Liver (tissue), 9 donors: ENCODE results near the gene EDC3. TPM values are rescaled to one million over a fixed set of nuclear protein-coding genes. Genes with fewer than 3 reads are reported as not detected.

ENCODE experiments used
- DNase-seq: peaks from one replicate; pipeline ENCODE4 v3.0.0-alpha.2; 2017; ENCODE audit warnings: low spot score
- H3K27ac ChIP-seq, 2 donors: one replicate each; pipeline ENCODE4 v1.7.0; 2013; ENCODE audit warnings: inconsistent platforms in 2 of 2, low read length in 2 of 2, control low read depth in 1 of 2, low read depth in 1 of 2, mild to moderate bottlenecking in 1 of 2
- H3K27me3 ChIP-seq, 4 donors: one replicate each; pipeline versions ENCODE4 v1.6.1 to v1.7.0; 2013; ENCODE audit warnings: low read length in 3 of 4, inconsistent platforms in 1 of 4, mild to moderate bottlenecking in 1 of 4, moderate library complexity in 1 of 4; ENCODE audit not compliant: control insufficient read depth in 4 of 4, insufficient read depth in 4 of 4
- H3K36me3 ChIP-seq, 4 donors: one replicate each; pipeline versions ENCODE4 v1.6.1 to v1.7.0; 2013; ENCODE audit warnings: low read length in 3 of 4, mild to moderate bottlenecking in 3 of 4, low read depth in 1 of 4, moderate library complexity in 1 of 4; ENCODE audit not compliant: control insufficient read depth in 4 of 4, insufficient read depth in 3 of 4
- H3K4me1 ChIP-seq, 4 donors: one replicate each; pipeline versions ENCODE4 v1.6.1 to v1.7.0; 2013; ENCODE audit warnings: low read length in 3 of 4, mild to moderate bottlenecking in 3 of 4, moderate library complexity in 1 of 4; ENCODE audit not compliant: control insufficient read depth in 4 of 4, insufficient read depth in 4 of 4
- H3K4me3 ChIP-seq, 3 donors: one replicate each; pipeline versions ENCODE4 v1.6.1 to v1.7.0; 2013; ENCODE audit warnings: low read length in 3 of 3, control low read depth in 1 of 3, low read depth in 1 of 3, mild to moderate bottlenecking in 1 of 3
- H3K9ac ChIP-seq, 2 donors: one replicate each; pipeline ENCODE4 v1.7.0; 2013; ENCODE audit warnings: low read length in 2 of 2, mild to moderate bottlenecking in 2 of 2, moderate library complexity in 2 of 2, control low read depth in 1 of 2, low read depth in 1 of 2
- H3K9me3 ChIP-seq, 4 donors: one replicate each; pipeline versions ENCODE4 v1.6.1 to v1.7.0; 2013; ENCODE audit warnings: low read length in 3 of 4; ENCODE audit not compliant: control insufficient read depth in 4 of 4
- EGR1 ChIP-seq, 2 donors: IDR thresholded peaks; 2 replicates each; pipeline ENCODE4 v1.6.1; 2016 to 2018; ENCODE audit warnings: antibody characterized with exemption in 2 of 2, low read depth in 2 of 2
- FOXA1 ChIP-seq: IDR thresholded peaks from 2 replicates; pipeline ENCODE4 v1.6.1; 2016; ENCODE audit warnings: antibody characterized with exemption
- FOXA2 ChIP-seq: IDR thresholded peaks from 2 replicates; pipeline ENCODE4 v1.6.1; 2016; ENCODE audit warnings: antibody characterized with exemption
- GABPA ChIP-seq, 2 donors: IDR thresholded peaks in 1 of 2; conservative IDR thresholded peaks in 1 of 2; 2 replicates each; pipeline ENCODE4 v1.6.1; 2016; ENCODE audit warnings: antibody characterized with exemption in 2 of 2, mild to moderate bottlenecking in 1 of 2, moderate library complexity in 1 of 2
- HNF4A ChIP-seq, 2 donors: conservative IDR thresholded peaks; 2 replicates each; pipeline ENCODE4 v1.6.1; 2016; ENCODE audit warnings: antibody characterized with exemption in 2 of 2, mild to moderate bottlenecking in 2 of 2
- HNF4G ChIP-seq: IDR thresholded peaks from 2 replicates; pipeline ENCODE4 v1.6.1; 2016; ENCODE audit warnings: antibody characterized with exemption
- JUND ChIP-seq, 2 donors: IDR thresholded peaks; 2 replicates each; pipeline ENCODE4 v1.6.1; 2016; ENCODE audit warnings: antibody characterized with exemption in 2 of 2
- RAD21 ChIP-seq, 2 donors: IDR thresholded peaks; 2 replicates each; pipeline ENCODE4 v1.6.1; 2016; ENCODE audit warnings: antibody characterized with exemption in 2 of 2, mild to moderate bottlenecking in 2 of 2
- RXRA ChIP-seq, 2 donors: IDR thresholded peaks; 2 replicates each; pipeline ENCODE4 v1.6.1; 2017 to 2018; ENCODE audit warnings: antibody characterized with exemption in 2 of 2, mild to moderate bottlenecking in 1 of 2
- SP1 ChIP-seq: IDR thresholded peaks from 2 replicates; pipeline ENCODE4 v1.6.1; 2018; ENCODE audit warnings: antibody characterized with exemption, mild to moderate bottlenecking
- TAF1 ChIP-seq: conservative IDR thresholded peaks from 2 replicates; pipeline ENCODE4 v1.6.1; 2016; ENCODE audit warnings: antibody characterized with exemption, mild to moderate bottlenecking
- WGBS: extraction: QIAGEN DNeasy Blood & Tissue Kit; methylation state at CpG from one replicate; pipeline ENCODE4 v1.1.7; 2013; 5-methylcytosine and 5-hydroxymethylcytosine counted together
- polyA plus RNA-seq, 2 donors: library from polyadenylated mRNA; stranded (reverse) in 1 of 2; unstranded in 1 of 2; fragments of 200-250 nt in 1 of 2; fragments of >200 nt in 1 of 2; fragmentation: Nextera tagmentation in 1 of 2; extraction: Ambion mirVana in 1 of 2; gene quantifications; one replicate each; pipeline versions ENCODE4 v1.2.1 to v1.2.3, GENCODE V29; 2013 to 2015
- total RNA-seq, 2 donors: library from RNA; depleted of rRNA; stranded (reverse); fragments of >200 nt; gene quantifications; one replicate each; pipeline ENCODE4 v1.2.3, GENCODE V29; 2014
- TF ChIP-seq, protein P1 (sequence below): fragments of 150-350 bp; IDR thresholded peaks from 2 replicates; pipeline ENCODE4 v1.5.1; 2017; ENCODE audit warnings: improper control_type of control experiment, low read depth, low read length; ENCODE audit not compliant: missing input control
- TF ChIP-seq, protein P2 (sequence below): IDR thresholded peaks from 2 replicates; pipeline ENCODE4 v1.6.1; 2016; ENCODE audit warnings: antibody characterized with exemption
- TF ChIP-seq, protein P3 (sequence below): IDR thresholded peaks from 2 replicates; pipeline ENCODE4 v1.6.1; 2016; ENCODE audit warnings: antibody characterized with exemption
- TF ChIP-seq, protein P4 (sequence below): IDR thresholded peaks from 2 replicates; pipeline ENCODE4 v1.6.1; 2016; ENCODE audit warnings: antibody characterized with exemption
- donor health status: healthy.
- donor health status: healthy.
- donor health status: healthy.
- donor health status: healthy.
- donor health status: healthy.

The EDC3 gene
- total and polyA plus RNA-seq, 4 donors, result 5.8 to 9.5 (median 7.4) TPM

GRCh38 chr15:74619916-74620635 is 75.7 kb downstream of the EDC3 start:
- TF ChIP-seq GABPA (IDR thresholded peaks at IDR 0.05 in 1 of 2, conservative IDR thresholded peaks at IDR 0.05 in 1 of 2) (no peak), RAD21 (IDR thresholded peaks at IDR 0.05) (no peak), SP1 (no peak), EGR1 (IDR thresholded peaks at IDR 0.05; ENCODE audit: low read depth in 2 of 2) (no peak), TAF1 (no peak), HNF4A (conservative IDR thresholded peaks at IDR 0.05) (no peak), RXRA (IDR thresholded peaks at IDR 0.05) (no peak), HNF4G (no peak), JUND (IDR thresholded peaks at IDR 0.05) (no peak), FOXA2 (no peak)
- TF ChIP-seq, protein P1, sequence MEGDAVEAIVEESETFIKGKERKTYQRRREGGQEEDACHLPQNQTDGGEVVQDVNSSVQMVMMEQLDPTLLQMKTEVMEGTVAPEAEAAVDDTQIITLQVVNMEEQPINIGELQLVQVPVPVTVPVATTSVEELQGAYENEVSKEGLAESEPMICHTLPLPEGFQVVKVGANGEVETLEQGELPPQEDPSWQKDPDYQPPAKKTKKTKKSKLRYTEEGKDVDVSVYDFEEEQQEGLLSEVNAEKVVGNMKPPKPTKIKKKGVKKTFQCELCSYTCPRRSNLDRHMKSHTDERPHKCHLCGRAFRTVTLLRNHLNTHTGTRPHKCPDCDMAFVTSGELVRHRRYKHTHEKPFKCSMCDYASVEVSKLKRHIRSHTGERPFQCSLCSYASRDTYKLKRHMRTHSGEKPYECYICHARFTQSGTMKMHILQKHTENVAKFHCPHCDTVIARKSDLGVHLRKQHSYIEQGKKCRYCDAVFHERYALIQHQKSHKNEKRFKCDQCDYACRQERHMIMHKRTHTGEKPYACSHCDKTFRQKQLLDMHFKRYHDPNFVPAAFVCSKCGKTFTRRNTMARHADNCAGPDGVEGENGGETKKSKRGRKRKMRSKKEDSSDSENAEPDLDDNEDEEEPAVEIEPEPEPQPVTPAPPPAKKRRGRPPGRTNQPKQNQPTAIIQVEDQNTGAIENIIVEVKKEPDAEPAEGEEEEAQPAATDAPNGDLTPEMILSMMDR, result no peak
- TF ChIP-seq, protein P2, sequence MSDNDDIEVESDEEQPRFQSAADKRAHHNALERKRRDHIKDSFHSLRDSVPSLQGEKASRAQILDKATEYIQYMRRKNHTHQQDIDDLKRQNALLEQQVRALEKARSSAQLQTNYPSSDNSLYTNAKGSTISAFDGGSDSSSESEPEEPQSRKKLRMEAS, result no peak
- H3K9ac ChIP-seq, result no peak overlapping the region
- H3K27ac ChIP-seq, result no peak overlapping the region
- H3K4me1 ChIP-seq, result peaks cover 9 to 45% (median 38%) of the 10 kb centered on the region in 4 donors
- no peak for DNase-seq
- no peaks in the 10 kb centered on the region for H3K9me3 ChIP-seq
- H3K4me3 ChIP-seq, result no peak overlapping the region
- 90% methylated on average over 27 of the region's 27 CpGs for WGBS
- peaks cover 27 to 56% (median 42%) of the 10 kb centered on the region in 4 donors for H3K36me3 ChIP-seq
- no peaks in the 10 kb centered on the region for H3K27me3 ChIP-seq

GRCh38 chr15:74618841-74619596 is 76.8 kb downstream of the EDC3 start:
- H3K9me3 ChIP-seq, result no peaks in the 10 kb centered on the region
- no peak overlapping the region for H3K4me3 ChIP-seq
- H3K36me3 ChIP-seq, result peaks cover 19 to 45% (median 33%) of the 10 kb centered on the region in 4 donors
- whole genome bisulfite sequencing, result 86% methylated on average over 15 of the region's 15 CpGs
- H3K4me1 ChIP-seq, result peaks cover 9 to 51% (median 40%) of the 10 kb centered on the region in 4 donors
- TF ChIP-seq, protein P3, sequence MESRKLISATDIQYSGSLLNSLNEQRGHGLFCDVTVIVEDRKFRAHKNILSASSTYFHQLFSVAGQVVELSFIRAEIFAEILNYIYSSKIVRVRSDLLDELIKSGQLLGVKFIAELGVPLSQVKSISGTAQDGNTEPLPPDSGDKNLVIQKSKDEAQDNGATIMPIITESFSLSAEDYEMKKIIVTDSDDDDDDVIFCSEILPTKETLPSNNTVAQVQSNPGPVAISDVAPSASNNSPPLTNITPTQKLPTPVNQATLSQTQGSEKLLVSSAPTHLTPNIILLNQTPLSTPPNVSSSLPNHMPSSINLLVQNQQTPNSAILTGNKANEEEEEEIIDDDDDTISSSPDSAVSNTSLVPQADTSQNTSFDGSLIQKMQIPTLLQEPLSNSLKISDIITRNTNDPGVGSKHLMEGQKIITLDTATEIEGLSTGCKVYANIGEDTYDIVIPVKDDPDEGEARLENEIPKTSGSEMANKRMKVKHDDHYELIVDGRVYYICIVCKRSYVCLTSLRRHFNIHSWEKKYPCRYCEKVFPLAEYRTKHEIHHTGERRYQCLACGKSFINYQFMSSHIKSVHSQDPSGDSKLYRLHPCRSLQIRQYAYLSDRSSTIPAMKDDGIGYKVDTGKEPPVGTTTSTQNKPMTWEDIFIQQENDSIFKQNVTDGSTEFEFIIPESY, result no peak
- TF ChIP-seq FOXA2 (no peak), GABPA (IDR thresholded peaks at IDR 0.05 in 1 of 2, conservative IDR thresholded peaks at IDR 0.05 in 1 of 2) (no peak), RAD21 (IDR thresholded peaks at IDR 0.05) (no peak), FOXA1 (no peak), TAF1 (no peak)
- TF ChIP-seq, protein P4, sequence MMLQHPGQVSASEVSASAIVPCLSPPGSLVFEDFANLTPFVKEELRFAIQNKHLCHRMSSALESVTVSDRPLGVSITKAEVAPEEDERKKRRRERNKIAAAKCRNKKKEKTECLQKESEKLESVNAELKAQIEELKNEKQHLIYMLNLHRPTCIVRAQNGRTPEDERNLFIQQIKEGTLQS, result no peak
- H3K27me3 ChIP-seq, result no peaks in the 10 kb centered on the region
- DNase-seq, result no peak
- H3K9ac ChIP-seq, result no peak overlapping the region
- H3K27ac ChIP-seq, result no peak overlapping the region
